Fibroblast of lung (primary cell): ENCODE data around the gene EYA2. TPM values are rescaled to one million over a fixed set of nuclear protein-coding genes. Genes with fewer than 3 reads are reported as not detected.

Source experiments
- DNase-seq, 2 donors: peaks; one replicate each; pipeline versions ENCODE4 v3.0.0 to v3.0.0-alpha.2; 2010; ENCODE audit warnings: low read depth in 2 of 2
- H2AFZ ChIP-seq: 2 replicates; pipeline ENCODE4 v1.5.1; 2012; ENCODE audit warnings: low read length, control low read depth, inconsistent platforms
- H3K27ac ChIP-seq: 2 replicates; pipeline ENCODE4 v1.5.1; 2011; ENCODE audit warnings: low read length, control low read depth; ENCODE audit not compliant: insufficient read depth
- H3K27me3 ChIP-seq: 2 replicates; pipeline ENCODE4 v1.5.1; 2011; ENCODE audit warnings: mild to moderate bottlenecking, low read length; ENCODE audit not compliant: control insufficient read depth, insufficient read depth
- H3K36me3 ChIP-seq: 2 replicates; pipeline ENCODE4 v1.5.1; 2011; ENCODE audit warnings: low read length; ENCODE audit not compliant: control insufficient read depth, insufficient read depth
- H3K4me1 ChIP-seq: 2 replicates; pipeline ENCODE4 v1.5.1; 2011; ENCODE audit warnings: low read length; ENCODE audit not compliant: control insufficient read depth, insufficient read depth; ENCODE audit errors: extremely low read depth
- H3K4me2 ChIP-seq: 2 replicates; pipeline ENCODE4 v1.5.1; 2011; ENCODE audit warnings: low read length, control low read depth; ENCODE audit not compliant: insufficient read depth; ENCODE audit errors: extremely low read depth
- H3K4me3 ChIP-seq, 4 experiments: fragments of 200-600 bp in 1 of 4; sonication (generic) in 1 of 4; replicated peaks in 1 of 4; 2 replicates each; pipeline ENCODE4 v1.5.1; 2011 to 2016; ENCODE audit warnings: low read length in 4 of 4, low read depth in 3 of 4, mild to moderate bottlenecking in 3 of 4, control low read depth in 2 of 4, inconsistent platforms in 1 of 4, mixed read lengths in 1 of 4; ENCODE audit not compliant: insufficient read depth in 1 of 4; ENCODE audit errors: control extremely low read depth in 1 of 4
- H3K79me2 ChIP-seq: 2 replicates; pipeline ENCODE4 v1.5.1; 2012; ENCODE audit warnings: mild to moderate bottlenecking, low read length, inconsistent platforms; ENCODE audit not compliant: control insufficient read depth, insufficient read depth
- H3K9ac ChIP-seq: 2 replicates; pipeline ENCODE4 v1.5.1; 2011; ENCODE audit warnings: mild to moderate bottlenecking, low read length, control low read depth; ENCODE audit not compliant: insufficient read depth
- H3K9me3 ChIP-seq: 2 replicates; pipeline ENCODE4 v1.5.1; 2012; ENCODE audit warnings: low read depth, low read length; ENCODE audit not compliant: control insufficient read depth, insufficient read depth
- H4K20me1 ChIP-seq: 2 replicates; pipeline ENCODE4 v1.5.1; 2011; ENCODE audit warnings: low read length; ENCODE audit not compliant: control insufficient read depth, insufficient read depth; ENCODE audit errors: extremely low read depth
- EZH2 ChIP-seq: IDR thresholded peaks from 2 replicates; pipeline ENCODE4 v1.5.1; 2012; ENCODE audit warnings: low read length, control low read depth, mild to moderate bottlenecking; ENCODE audit errors: missing control alignments
- polyA plus RNA-seq, 2 donors: library from polyadenylated mRNA; depleted of rRNA in 1 of 2; stranded (reverse) in 1 of 2; unstranded in 1 of 2; fragments of >200 nt; gene quantifications; 2 replicates each; pipeline ENCODE4 v1.2.1, GENCODE V29; 2011 to 2012; ENCODE audit warnings: missing spikeins in 1 of 2
- total RNA-seq: library from RNA; depleted of rRNA; stranded (reverse); fragments of >200 nt; gene quantifications from 2 replicates; pipeline ENCODE4 v1.2.1, GENCODE V29; 2014
- TF ChIP-seq, protein P1 (sequence below), 2 donors: IDR thresholded peaks in 1 of 2; conservative IDR thresholded peaks in 1 of 2; 1 replicate in 1 of 2; 2 replicates in 1 of 2; pipeline ENCODE4 v1.5.1; 2011 to 2012; ENCODE audit warnings: low read length in 2 of 2, control low read depth in 1 of 2, inconsistent platforms in 1 of 2, low read depth in 1 of 2, mild to moderate bottlenecking in 1 of 2

EYA2 gene
- total and polyA plus RNA-seq, 2 donors (not counting 1 experiment from before 2014, with no cell fraction given), result 0.37 to 1.7 TPM

GRCh38 chr20:47201074-47201730, 306.6 kb downstream of the EYA2 start:
- H3K4me2 ChIP-seq, result no peak overlapping the region
- H3K4me3 ChIP-seq, result no peak overlapping the region
- no peaks in the 10 kb centered on the region for H3K4me1 ChIP-seq
- H3K27ac ChIP-seq, result no peak overlapping the region
- H3K27me3 ChIP-seq, result no peaks in the 10 kb centered on the region
- H3K9ac ChIP-seq, result no peak overlapping the region
- H3K9me3 ChIP-seq, result no peaks in the 10 kb centered on the region
- H3K79me2 ChIP-seq, result no peaks in the 10 kb centered on the region
- no peak for DNase-seq
- no peaks in the 10 kb centered on the region for H3K36me3 ChIP-seq
- no peak overlapping the region for H2AFZ ChIP-seq
- TF ChIP-seq EZH2, result no peak
- TF ChIP-seq, protein P1, sequence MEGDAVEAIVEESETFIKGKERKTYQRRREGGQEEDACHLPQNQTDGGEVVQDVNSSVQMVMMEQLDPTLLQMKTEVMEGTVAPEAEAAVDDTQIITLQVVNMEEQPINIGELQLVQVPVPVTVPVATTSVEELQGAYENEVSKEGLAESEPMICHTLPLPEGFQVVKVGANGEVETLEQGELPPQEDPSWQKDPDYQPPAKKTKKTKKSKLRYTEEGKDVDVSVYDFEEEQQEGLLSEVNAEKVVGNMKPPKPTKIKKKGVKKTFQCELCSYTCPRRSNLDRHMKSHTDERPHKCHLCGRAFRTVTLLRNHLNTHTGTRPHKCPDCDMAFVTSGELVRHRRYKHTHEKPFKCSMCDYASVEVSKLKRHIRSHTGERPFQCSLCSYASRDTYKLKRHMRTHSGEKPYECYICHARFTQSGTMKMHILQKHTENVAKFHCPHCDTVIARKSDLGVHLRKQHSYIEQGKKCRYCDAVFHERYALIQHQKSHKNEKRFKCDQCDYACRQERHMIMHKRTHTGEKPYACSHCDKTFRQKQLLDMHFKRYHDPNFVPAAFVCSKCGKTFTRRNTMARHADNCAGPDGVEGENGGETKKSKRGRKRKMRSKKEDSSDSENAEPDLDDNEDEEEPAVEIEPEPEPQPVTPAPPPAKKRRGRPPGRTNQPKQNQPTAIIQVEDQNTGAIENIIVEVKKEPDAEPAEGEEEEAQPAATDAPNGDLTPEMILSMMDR (conservative IDR thresholded peaks at IDR 0.05 in 1 of 2, IDR thresholded peaks at IDR 0.05 in 1 of 2; ENCODE audit: low read depth in 1 of 2, low read length in 2 of 2), result no peak
- no peaks in the 10 kb centered on the region for H4K20me1 ChIP-seq

DNA sequence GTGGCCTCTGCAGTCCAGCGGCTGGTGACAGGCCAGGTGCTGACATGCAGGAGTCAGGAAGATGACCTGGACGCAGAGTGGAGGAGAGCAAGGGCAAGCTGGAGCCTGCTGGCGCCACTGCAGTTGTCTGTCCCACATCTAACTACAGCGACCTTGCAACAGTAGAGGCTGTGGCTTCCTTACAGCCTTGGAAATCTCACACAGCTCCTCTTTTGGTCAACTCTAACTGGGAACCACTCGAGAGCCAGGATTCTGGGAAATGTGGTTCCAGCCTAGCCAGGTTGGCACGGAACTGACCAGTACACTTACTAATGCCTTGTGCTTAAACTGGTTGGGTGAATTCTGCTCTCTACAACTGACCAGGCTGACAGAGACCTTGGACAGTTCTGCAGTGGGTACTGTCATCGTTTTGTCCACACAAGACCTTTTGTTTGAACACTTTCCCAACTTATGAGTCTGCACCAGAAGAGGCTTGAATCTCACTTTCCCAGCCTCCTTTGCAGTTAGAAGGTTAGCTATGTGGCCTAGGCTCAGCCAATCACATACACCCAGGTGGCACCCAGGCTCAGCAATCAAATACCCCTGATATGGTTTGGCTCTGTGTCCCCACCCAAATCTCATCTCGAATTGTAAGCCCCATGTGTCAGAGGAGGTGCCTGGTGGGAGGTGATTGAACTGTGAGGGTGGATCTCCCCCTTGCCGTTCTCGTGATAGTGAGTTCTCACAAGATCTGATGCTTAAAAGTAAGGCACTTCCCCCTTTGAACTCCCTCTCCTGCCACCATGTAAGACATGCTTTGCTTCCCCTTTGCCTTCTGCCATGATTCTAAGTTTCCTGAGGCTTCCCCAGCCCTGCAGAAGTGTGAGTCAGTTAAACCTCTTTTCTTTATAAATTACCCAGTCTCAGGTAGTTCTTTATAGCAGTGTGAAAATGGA, 308.4 kb downstream of the EYA2 start:
- no peak overlapping the region for H2AFZ ChIP-seq
- H3K79me2 ChIP-seq, result no peaks in the 10 kb centered on the region
- no peaks in the 10 kb centered on the region for H3K9me3 ChIP-seq
- H3K27me3 ChIP-seq, result no peaks in the 10 kb centered on the region
- no peak overlapping the region for H3K27ac ChIP-seq
- no peak overlapping the region for H3K9ac ChIP-seq
- no peaks in the 10 kb centered on the region for H3K4me1 ChIP-seq
- no peak for DNase-seq
- no peaks in the 10 kb centered on the region for H3K36me3 ChIP-seq
- no peak overlapping the region for H3K4me3 ChIP-seq
- no peak for TF ChIP-seq EZH2
- TF ChIP-seq, protein P1 (conservative IDR thresholded peaks at IDR 0.05 in 1 of 2, IDR thresholded peaks at IDR 0.05 in 1 of 2; ENCODE audit: low read depth in 1 of 2, low read length in 2 of 2), result no peak
- no peaks in the 10 kb centered on the region for H4K20me1 ChIP-seq
- H3K4me2 ChIP-seq, result no peak overlapping the region
